K562 (cell line): ENCODE results near the gene RRAD. TPM values are rescaled to one million over a fixed set of nuclear protein-coding genes. Genes with fewer than 3 reads are reported as not detected.
A peak's percentile ranks its signal among the peaks of the same experiment; 100 is the strongest.

ENCODE experiments used
- MLLT1 ChIP-seq, 2 experiments: fragments of 450-650 bp; IDR thresholded peaks; 2 replicates each; pipeline ENCODE4 v1.6.1; 2016
- RERE ChIP-seq: sonication (generic); formaldehyde crosslinking; IDR thresholded peaks from 2 replicates; pipeline ENCODE4 v1.8.0; 2023; ENCODE audit warnings: missing genetic modification reagents, mild to moderate bottlenecking, borderline replicate concordance
- TEAD4 ChIP-seq, 2 experiments: sonication (generic) in 1 of 2; formaldehyde crosslinking in 1 of 2; IDR thresholded peaks; 2 replicates each; pipeline versions ENCODE4 v1.6.1 to v1.8.0; 2012 to 2022; ENCODE audit warnings: borderline replicate concordance in 1 of 2, inconsistent platforms in 1 of 2, low read length in 1 of 2, mild to moderate bottlenecking in 1 of 2, missing genetic modification reagents in 1 of 2
- TFAP4 ChIP-seq: sonication (generic); formaldehyde crosslinking; IDR thresholded peaks from 2 replicates; pipeline ENCODE4 v1.8.0; 2022; ENCODE audit warnings: missing genetic modification reagents, mild to moderate bottlenecking, moderate library complexity, borderline replicate concordance
- VEZF1 ChIP-seq: fragments of 200-800 bp; sonication (Bioruptor generic); IDR thresholded peaks from 2 replicates; pipeline ENCODE4 v1.6.1; 2017; ENCODE audit warnings: missing genetic modification characterization, missing compliant biosample characterization
- ZBTB40 ChIP-seq, 2 experiments: fragments of 450-650 bp in 1 of 2; sonication (generic) in 1 of 2; formaldehyde crosslinking in 1 of 2; IDR thresholded peaks; 2 replicates each; pipeline versions ENCODE4 v1.7.1 to v1.9.0; 2016 to 2022; ENCODE audit warnings: inconsistent platforms in 1 of 2, mild to moderate bottlenecking in 1 of 2, missing genetic modification reagents in 1 of 2
- polyA plus RNA-seq, 8 experiments: library from polyadenylated mRNA; depleted of rRNA in 4 of 8; stranded (reverse) in 5 of 8; unstranded in 3 of 8; fragments of >200 nt; fragmentation: Nextera tagmentation in 2 of 8; fragmentation: Illumina TruSeq in 1 of 8; extraction: Ambion mirVana in 2 of 8; extraction: Trizol in 1 of 8; gene quantifications; 2 replicates each; pipeline versions ENCODE4 v1.2.1 to v1.2.3, GENCODE V29; 2011 to 2014; ENCODE audit warnings: inconsistent platforms in 1 of 8, missing spikeins in 1 of 8
- total RNA-seq, 7 experiments: library from RNA; depleted of rRNA in 6 of 7; stranded (reverse); fragments of >200 nt in 6 of 7; fragmentation: Illumina TruSeq in 2 of 7; extraction: Trizol in 2 of 7; gene quantifications; 2 replicates each; pipeline versions ENCODE4 v1.2.1 to v1.2.3, GENCODE V29; 2011 to 2021; ENCODE audit warnings: low replicate concordance in 1 of 7

Gene RRAD
- total and polyA plus RNA-seq, 9 of the 15 experiments (the other 6 are each of a cell fraction or from before 2014, with no cell fraction given): 0.09 to 0.20 (median 0.13) TPM; not detected in 5

GRCh38 chr16:66925322-66925840, at the start of gene RRAD (continued):
- TF ChIP-seq VEZF1 (CRISPR knock-in tag): peak; percentile 50; the same call in 1 of the 2 replicates
- TF ChIP-seq ZBTB40 (IDR thresholded peaks at IDR 0.05): 0 out of 2 replicates have a peak, but pooled peaks have one; percentile 19
- TF ChIP-seq ZBTB40 (CRISPR knock-in tag; IDR thresholded peaks at IDR 0.05): no peak
- TF ChIP-seq MLLT1 (IDR thresholded peaks at IDR 0.05): no peak
- no peak for TF ChIP-seq TFAP4
- peak; percentile 44; the same call in 1 of the 2 replicates for TF ChIP-seq TEAD4 (IDR thresholded peaks at IDR 0.05; ENCODE audit: low read length)
- TF ChIP-seq TEAD4 (CRISPR knock-in tag; IDR thresholded peaks at IDR 0.05; ENCODE audit: borderline replicate concordance): no peak
- no peak for TF ChIP-seq RERE (CRISPR knock-in tag)
- TF ChIP-seq, all 486 proteins: peak for 8
